Pulmonary artery endothelial cell (primary cell): Measurements from ENCODE around the gene SPTBN5. TPM values are rescaled to one million over a fixed set of nuclear protein-coding genes. Genes with fewer than 3 reads are reported as not detected.

Source experiments
- DNase-seq: peaks from one replicate; pipeline ENCODE4 v3.0.0-alpha.2; 2011; ENCODE audit warnings: low read depth, low spot score
- total RNA-seq: library from RNA; depleted of rRNA; stranded (reverse); fragments of >200 nt; gene quantifications from 2 replicates; pipeline ENCODE4 v1.2.3, GENCODE V29; 2014

SPTBN5 gene
- total RNA-seq, 1 donor from 2014 or later: 3.6 TPM

- DNase-seq: no peak
Observed at GRCh38 chr15:41885321-41885720, 8.5 kb downstream of the SPTBN5 start.

- no peak for DNase-seq
Observed at GRCh38 chr15:41884458-41884857, 9.4 kb downstream of the SPTBN5 start.

DNA sequence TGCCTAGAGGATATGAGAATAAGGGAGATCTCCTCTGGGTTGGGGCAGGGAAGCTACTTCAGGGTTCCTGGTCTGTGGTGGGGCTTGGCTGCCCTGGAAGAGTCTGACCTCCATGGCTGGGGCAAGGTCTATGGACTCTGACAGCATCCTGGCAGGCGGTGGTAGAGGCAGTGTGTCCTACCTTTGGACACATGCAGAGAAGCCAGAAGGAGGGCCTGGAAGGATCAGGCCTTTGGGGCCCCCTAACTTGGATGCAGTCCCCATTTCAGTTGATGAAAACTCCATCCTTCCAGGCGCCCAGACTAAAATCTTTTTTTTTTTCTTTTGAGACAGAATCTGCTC, 10.4 kb downstream of the SPTBN5 start:
- DNase-seq: no peak

- no peak for DNase-seq
Observed at GRCh38 chr15:41882689-41883483, 11.0 kb downstream of the SPTBN5 start.

- no peak for DNase-seq
Observed at GRCh38 chr15:41881920-41882688, 11.7 kb downstream of the SPTBN5 start.

DNA sequence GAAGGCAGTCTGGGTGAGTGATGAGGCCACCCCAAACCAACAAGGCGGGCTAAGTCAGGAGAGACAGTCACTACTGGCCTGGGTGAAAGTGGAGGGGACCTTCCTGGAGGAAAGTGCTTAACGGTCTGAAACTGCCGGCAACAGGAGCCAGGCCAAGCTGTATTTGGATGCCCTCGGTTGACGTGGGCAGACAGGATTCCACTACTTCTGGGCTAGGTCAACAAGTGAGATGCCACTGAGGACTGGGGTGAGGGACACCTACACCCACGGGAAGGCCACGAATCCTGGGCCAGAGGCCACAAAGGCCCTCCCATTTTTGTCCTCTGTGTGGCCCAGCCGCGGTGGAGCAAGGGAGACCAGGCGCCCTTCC, 12.3 kb downstream of the SPTBN5 start:
- DNase-seq: no peak

DNA sequence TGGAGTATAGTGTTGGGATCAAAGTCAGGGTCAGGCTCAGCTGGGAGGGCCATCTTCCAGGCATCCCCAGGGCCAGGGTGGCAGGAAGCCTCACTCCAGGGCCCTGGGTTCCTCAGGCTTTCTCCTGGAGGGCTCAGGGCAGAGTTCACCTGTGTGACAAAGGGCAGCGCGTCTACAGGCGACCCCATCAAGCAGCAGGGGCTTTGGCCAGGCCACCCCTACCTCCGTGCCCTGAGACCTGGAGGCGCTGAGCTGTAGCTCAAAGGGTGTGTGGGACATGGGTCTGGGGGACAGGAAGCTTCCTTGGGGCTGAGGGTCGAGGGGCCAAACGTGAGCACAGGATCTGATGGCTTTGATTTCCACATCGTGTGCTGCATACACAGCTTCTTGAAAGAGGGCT, 12.8 kb downstream of the SPTBN5 start:
- no peak for DNase-seq

GRCh38 chr15:41880156-41880877, 13.5 kb downstream of the SPTBN5 start:
- no peak for DNase-seq

- no peak for DNase-seq
Observed at GRCh38 chr15:41879321-41879845, 14.5 kb downstream of the SPTBN5 start.

GRCh38 chr15:41878355-41878699, 15.5 kb downstream of the SPTBN5 start:
- DNase-seq: no peak

GRCh38 chr15:41877631-41878354, 16.1 kb downstream of the SPTBN5 start:
- DNase-seq: no peak

- no peak for DNase-seq
Observed at GRCh38 chr15:41876689-41877088, 17.2 kb downstream of the SPTBN5 start.

DNA sequence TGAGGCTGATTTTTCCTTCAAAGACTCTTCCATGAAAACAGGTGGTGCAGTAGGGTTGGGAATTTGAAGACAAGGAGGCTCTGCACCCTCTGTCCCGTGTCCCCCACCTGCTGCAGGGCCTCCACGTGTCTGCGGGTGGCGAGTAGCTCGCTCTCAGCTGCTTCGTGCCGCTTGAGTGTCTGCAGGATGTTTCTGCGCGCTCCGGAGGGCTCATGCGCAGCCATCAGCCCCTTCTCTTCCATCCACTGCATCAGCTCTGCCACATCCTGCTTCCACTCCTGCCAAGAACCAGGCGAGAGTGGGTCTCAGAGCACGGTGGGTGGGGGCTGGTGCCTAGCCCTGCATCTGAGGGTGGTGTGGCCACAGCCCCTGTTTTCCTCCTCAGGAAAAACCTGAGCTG, 17.8 kb downstream of the SPTBN5 start:
- DNase-seq: no peak

DNA sequence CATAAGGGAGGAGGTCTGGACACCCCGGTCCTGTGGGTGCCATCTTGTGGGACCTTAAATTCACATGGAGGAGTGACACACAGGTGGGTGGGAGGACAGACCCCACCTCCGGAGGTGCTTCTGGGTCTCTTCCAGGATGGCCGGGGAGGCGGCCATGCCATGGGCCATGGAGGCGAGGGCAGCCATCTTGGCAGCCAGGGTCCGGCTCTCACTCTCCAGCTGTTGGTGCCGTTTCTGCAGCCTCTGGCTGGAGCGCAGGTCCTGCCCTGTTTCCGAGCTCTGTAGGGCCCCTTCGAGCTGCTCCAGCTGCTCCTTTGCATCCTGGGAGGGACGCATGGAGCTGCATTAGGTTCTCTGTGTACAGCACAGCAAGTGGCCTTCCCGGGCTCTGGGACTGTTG, 19.1 kb downstream of the SPTBN5 start:
- no peak for DNase-seq

- DNase-seq: no peak
Observed at GRCh38 chr15:41873711-41874110, 20.1 kb downstream of the SPTBN5 start.

- DNase-seq: no peak
Observed at GRCh38 chr15:41872166-41872747, 21.6 kb downstream of the SPTBN5 start.

GRCh38 chr15:41871175-41871905, 22.5 kb downstream of the SPTBN5 start:
- no peak for DNase-seq

DNA sequence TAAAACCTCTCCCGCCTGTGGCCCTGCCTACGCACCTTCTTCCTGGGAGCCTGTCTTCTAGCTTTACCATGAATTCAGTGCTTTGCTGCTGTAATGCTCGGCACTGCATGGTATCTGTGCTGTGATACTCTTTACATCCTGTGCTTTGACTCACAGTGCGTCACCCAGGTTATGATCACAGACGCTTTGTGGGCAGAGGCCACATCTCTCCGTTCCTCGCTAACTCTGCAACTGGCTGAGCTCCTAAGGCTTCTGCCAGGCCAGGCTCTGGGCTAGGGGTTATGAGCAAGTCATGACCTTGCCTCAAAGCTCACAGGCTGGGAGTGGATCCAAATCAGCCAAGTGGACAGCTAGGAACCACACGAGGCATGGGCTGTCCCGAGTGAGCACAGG, 23.2 kb downstream of the SPTBN5 start:
- no peak for DNase-seq

DNA sequence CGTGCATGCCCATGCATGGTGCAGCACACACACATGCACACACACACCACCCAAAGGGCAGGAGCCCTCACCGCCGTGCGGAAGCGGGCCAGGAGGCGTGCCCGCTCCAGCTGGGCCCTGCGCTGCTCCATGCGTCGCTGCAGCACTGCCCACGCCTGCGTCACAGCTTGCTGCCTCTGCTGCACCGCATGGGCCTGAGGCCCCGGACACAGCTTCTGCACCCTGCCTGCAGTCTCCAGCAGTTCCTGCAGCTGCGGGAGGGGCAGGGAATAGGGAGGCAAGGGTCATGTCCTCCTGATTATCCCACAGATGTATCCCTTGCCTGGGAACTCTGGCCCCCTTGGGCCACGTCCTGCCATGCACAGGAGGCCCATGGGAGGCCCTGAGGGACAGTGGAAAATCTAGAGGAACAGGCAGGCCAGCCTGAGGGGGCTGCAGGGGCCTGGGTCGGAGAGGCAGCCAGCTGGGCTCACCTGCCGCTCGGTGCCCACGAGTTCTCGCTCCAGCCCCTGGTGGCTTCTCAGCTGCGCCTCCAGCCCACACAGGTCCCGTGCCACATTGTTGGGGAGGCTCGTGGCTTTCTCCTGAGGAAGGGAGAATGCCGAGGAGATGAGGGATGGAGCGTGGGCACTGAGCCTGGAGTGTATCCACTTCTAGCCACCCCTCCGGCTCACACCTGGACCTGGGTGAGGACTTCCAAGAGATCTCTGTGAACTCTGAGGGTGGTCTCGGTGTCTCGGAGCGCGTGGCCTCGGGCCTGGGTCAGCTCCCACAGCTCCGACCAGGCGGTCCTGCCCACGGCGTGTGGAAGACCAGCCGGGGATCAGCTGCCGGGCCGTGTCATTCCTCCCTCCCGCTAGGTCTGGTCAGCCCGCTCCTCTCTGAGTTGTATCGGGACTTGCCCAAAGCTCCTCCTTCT, 23.8 kb downstream of the SPTBN5 start:
- no peak for DNase-seq
